NCI-H1048 (cell line): Measurements from ENCODE around the gene RUNX2.

Experiments
- DNase-seq: peaks from one replicate; lab custom pipeline; 2025; lab: John Stamatoyannopoulos, UW

Gene RUNX2

GRCh38 chr6:45483501-45483900, 155.4 kb downstream of the RUNX2 start:
- no peak for DNase-seq

GRCh38 chr6:45486736-45487135, 158.6 kb downstream of the RUNX2 start:
- no peak for DNase-seq

DNA sequence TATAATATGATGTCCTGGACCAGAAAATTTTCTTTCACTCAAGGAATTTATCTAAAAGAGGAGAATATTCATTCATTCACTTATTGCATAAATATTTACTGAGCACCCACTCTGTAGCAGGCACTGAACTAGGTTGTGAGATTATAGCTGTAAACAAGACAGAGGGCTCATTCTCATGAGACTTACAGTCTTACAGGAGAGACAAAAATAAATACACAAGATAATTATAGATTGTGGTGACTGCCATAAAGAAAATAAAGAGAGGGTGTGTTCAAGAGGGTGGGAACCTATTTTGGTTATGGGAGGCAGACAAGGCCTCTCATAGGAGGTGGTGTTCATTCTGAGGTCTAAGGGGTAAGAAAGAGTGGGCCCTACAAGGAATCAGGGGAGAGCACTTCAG, 159.5 kb downstream of the RUNX2 start:
- DNase-seq, result no peak

GRCh38 chr6:45488269-45488668, 160.1 kb downstream of the RUNX2 start:
- DNase-seq, result no peak

- DNase-seq, result no peak
Observed at GRCh38 chr6:45488889-45489288, 160.8 kb downstream of the RUNX2 start.

DNA sequence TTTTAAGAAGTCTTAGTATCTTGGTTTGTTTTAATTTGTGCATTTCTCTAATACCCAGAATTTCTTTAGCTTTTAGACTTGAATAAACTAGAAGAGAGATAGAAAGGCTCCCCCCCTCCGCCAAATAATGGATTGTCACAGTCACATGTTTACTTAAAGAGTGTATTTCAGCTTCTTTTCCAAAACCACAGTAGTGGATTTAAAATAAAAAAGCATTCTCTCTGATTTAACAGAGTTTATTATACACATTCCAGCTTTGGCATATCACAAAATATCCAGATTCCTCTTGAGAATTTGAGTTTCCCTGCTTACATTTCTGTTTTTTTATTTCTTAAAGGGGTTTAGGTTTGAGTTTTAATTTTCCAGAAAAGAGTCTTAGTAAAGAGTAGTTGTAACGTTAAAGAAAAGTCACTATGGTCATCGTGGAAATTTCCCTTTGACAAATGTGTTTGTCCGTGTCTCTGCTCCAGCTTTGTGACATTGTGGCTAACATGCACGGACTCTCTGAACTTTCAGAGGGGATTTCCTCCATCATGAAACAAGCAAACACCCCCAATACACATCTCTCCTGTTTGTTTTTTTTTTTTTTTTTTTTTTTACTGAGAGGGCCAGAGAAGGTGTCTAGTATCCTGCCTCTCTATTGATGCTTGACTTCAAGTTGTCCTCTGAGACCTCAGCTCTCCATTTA, 163.1 kb downstream of the RUNX2 start:
- DNase-seq, result no peak

DNA sequence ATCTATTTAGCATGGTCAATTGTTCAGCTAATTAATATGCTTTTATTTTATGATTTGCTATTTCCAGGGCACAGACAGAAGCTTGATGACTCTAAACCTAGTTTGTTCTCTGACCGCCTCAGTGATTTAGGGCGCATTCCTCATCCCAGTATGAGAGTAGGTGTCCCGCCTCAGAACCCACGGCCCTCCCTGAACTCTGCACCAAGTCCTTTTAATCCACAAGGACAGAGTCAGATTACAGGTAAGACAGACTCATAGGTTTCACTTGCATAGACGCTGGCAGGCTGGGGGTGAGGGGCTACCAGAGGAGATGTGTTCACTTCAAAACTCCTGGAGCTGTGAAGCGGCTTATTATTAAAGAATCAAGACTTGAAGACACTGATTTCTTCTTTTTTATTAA, 163.7 kb downstream of the RUNX2 start:
- no peak for DNase-seq

- DNase-seq, result no peak
Observed at GRCh38 chr6:45493761-45494160, 165.6 kb downstream of the RUNX2 start.

DNA sequence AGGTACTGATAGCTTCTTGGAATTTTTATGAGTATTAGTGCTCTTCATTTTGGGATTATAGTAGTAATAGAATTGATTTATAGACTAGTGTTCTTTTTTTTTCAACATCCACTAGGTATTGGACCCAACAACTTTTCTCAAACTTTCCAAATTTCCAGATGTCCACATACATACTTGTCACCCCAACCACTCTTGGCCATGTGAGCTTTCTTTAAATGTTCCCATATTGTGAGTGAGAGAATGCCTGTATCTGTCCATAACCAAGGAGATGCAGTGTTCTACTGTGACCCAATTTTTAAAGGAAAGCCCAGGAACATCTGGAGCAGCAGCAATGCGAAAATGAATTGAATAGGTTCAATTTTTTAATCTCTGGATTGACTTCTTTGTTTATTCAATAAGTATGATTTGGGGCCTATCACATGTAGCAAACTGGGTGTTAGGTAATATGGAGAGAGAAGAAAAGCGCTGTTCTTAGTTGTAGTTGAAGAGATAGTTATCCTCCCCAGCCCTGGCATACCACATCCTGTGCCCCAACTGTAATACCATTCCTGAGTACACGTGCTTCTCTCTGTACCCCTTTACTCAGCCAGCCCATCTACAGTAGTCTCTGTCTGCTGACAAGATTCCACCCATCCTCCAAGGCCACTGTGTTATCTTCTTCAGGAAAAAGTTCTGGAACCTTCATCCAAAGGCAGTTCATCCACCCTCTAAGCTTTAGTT, 166.4 kb downstream of the RUNX2 start:
- no peak for DNase-seq

DNA sequence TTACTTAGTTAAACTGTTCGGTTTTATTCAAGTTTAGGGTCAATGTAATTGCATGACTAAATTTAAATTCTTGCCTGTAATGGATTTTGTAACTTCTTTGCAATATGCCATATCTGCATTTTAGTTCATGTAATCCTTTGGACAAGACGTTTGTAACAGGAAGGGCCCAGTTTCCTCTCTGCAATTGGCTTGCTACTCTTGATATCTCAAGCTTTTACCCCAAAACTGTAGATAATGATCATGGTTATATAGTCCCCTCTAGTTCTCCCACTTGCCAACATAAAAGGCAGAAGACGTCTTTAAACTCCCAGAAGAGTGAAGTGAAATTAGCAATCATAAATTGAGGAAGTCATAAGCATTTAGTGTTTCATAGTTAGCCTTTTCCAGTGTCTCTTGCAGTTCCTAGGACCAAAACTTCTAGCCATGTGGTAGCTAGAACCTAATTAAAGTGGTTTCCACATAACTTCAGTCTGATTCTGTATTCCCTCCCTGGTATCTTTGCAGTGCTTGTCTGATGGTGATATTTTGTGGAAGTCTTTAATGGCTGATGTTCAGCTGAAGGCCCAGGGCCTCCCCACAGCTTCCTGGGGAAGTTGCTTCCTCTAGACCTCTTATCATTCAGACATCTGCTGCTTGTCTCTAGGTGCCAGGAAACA, 167.4 kb downstream of the RUNX2 start:
- no peak for DNase-seq

GRCh38 chr6:45496085-45496433, 167.9 kb downstream of the RUNX2 start:
- DNase-seq, result no peak

DNA sequence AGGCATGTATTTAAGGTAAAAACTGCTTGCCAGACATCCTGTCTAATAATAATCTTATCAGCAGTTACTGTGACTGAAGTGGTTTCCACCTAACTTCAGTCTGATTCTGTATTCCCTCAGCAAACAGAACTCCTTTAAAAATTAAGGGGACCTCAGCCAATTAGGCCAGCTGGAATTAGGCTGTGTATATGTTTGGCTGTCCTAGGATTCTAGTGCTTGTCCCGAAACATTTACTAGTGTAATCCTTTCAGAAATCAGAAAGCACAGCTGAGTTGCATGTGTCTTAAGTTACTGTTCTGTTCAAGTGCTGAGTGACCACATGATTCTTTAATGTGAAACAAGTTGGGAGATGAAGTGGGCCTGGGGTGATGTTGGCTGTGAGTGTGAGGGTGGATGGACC, 170.5 kb downstream of the RUNX2 start:
- DNase-seq, result no peak

DNA sequence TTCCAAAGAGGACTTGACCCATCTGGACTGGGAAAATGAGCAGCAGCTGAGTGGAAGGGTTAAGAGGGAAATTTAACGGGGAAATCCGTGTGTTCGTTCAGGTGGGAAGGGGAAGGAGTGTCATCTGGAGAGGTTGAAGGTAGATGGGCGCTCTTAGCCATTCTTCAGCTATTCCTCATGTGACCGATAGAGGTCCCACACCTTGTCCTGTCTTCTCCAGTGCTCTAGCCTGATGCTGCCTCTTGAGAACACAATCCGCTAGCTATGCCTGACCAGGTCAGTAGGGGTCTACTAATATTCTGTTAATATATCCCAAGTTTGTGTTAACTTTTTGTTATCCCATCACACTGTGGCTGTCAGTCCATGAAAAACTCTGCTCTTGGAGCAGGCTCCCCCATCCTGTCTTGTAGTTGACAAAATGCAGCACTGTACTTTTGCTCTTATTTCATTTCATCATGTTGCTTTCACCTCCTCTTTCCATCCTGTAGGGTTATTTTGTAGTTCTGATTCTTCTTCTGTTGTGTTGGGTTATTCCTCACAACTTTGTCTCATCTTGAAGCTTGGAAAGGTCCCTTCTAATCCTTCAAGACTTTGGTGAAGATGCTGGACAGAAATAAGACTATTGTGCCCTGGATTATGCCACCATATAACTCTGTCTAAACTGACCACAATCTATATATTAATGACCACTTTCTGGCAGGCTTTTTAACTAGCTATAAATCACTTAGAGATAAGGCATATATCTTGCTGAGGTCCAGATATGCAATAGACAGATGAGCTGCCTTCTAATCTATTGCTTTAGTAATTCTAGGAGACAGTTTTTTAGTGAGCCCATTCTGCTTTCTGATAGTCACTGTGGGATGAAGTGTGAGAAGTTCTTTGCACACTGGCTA, 173.0 kb downstream of the RUNX2 start:
- DNase-seq, result no peak

DNA sequence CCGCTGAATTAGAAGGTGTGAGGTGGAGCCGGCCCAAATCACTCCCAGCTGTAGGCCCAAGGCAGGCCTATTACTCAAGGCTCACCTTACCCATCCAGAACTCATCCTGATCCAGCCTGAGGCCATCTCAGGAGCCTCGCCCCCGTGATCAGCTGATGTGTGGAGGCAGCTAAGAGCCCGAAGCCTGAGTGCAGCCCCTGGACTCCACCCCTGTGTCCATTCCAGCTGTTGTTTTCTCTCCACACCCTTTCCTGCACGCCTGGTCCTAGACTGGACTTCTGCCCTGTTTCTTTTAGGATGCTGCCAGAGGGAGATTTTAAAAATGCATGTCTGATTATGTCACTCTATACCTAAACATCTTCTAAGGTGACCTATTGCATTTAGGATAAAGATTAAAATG, 174.3 kb downstream of the RUNX2 start:
- no peak for DNase-seq

DNA sequence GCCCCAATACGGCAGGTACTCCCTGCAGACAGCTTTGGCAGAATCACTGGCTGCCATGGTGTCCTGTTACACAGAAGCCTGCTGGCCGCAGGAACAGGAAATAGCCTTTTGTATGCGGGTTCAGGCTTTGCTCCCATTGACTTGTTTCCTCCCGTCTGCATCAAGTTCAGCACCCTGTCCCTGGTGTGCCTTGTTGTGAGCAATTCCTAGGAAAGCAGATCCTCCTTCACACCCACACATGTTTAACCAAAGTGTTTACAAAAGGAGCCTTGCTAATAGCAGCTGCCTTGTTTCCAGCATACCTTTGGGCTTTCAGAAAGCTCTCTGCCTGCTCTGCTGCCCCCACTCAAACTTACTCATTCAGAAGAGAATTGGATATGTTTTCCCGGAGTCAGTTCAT, 176.8 kb downstream of the RUNX2 start:
- no peak for DNase-seq

GRCh38 chr6:45505470-45505869, 177.3 kb downstream of the RUNX2 start:
- no peak for DNase-seq

DNA sequence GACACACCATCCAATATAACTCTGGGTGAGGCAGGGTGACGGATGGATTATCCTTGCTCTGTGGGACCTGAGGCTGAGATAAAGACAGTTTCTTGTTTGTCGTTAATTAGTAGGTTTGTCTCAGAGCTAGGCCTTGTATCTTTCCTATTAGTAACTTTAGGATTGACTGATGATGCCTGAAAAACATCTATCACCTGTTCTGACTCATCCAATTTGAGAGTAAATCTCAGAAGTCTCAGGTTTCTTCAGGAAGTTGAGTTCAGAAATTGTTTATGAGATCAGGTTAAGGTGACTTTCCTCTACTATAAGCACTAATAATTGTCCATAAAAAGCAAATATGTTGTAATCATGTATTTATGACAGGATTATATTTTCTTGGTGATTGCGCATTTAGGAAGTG, 179.1 kb downstream of the RUNX2 start:
- DNase-seq, result no peak

GRCh38 chr6:45509426-45509825, 181.3 kb downstream of the RUNX2 start:
- no peak for DNase-seq

DNA sequence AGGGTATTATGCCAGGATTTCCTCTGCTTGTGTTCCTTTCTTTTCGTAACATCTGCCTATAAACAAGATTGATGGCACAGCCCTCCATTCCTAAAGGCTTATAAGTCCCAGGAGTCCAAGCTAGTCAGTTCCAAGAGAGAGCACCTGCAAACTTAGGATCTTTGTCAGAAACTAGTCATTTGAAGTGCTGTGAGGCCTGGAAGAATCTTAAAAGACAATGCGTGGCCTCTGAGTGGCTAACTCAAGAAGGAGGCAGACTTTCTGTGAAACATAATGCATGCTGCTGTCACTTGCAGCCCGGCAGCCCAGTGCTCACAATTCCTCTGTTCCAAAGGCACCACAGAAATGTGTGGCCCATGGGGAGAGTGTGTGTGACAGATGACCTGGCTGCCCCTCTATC, 184.6 kb downstream of the RUNX2 start:
- DNase-seq, result no peak

- no peak for DNase-seq
Observed at GRCh38 chr6:45513213-45513618, 185.1 kb downstream of the RUNX2 start.

DNA sequence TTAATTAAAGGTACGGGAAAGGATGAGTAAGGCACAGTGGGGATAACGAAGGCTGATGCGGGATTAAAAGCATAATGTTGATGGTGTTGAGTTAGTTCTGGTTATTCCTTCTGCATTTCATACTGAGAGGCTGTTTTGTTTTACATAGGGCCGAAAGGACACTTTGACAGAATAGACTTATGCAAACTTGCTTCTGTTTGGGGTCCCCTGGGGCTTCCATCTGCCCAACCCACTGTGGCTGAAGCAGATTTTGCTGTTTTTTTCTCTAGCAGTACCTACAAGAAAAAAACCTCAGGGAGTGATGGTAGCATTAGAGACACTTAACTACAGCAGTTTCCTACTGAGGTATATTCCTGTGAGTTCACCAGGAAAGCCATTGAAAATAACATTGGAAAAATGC, 185.7 kb downstream of the RUNX2 start:
- DNase-seq, result no peak

GRCh38 chr6:45514454-45515230, 186.5 kb downstream of the RUNX2 start:
- DNase-seq, result no peak
